HepG2 (cell line): ENCODE results near the gene GLRX2. TPM values are rescaled to one million over a fixed set of nuclear protein-coding genes. Genes with fewer than 3 reads are reported as not detected.

ENCODE experiments used
- ATRX ChIP-seq: sonication (generic); formaldehyde crosslinking; IDR thresholded peaks from 2 replicates; pipeline ENCODE4 v1.4.0; 2020; ENCODE audit warnings: missing genetic modification reagents, borderline replicate concordance
- ELF3 ChIP-seq: IDR thresholded peaks from 2 replicates; pipeline ENCODE4 v1.6.1; 2016; ENCODE audit warnings: missing genetic modification reagents, missing compliant biosample characterization
- ELK4 ChIP-seq: sonication (generic); formaldehyde crosslinking; IDR thresholded peaks from 2 replicates; pipeline ENCODE4 v1.9.0; 2021; ENCODE audit warnings: missing genetic modification reagents, borderline replicate concordance
- HCFC1 ChIP-seq: fragments of 150-350 bp; IDR thresholded peaks from 2 replicates; pipeline ENCODE4 v1.6.1; 2014; ENCODE audit warnings: low read depth, low read length
- HNF4A ChIP-seq: sonication (generic); formaldehyde crosslinking; IDR thresholded peaks from 2 replicates; pipeline ENCODE4 v1.4.0; 2020; ENCODE audit warnings: missing genetic modification reagents
- IKZF1 ChIP-seq: fragments of 450-650 bp; IDR thresholded peaks from 2 replicates; pipeline ENCODE4 v1.7.1; 2016
- JUND ChIP-seq: sonication (generic); formaldehyde crosslinking; IDR thresholded peaks from 2 replicates; pipeline ENCODE4 v1.8.0; 2022; ENCODE audit warnings: mild to moderate bottlenecking, missing genetic modification reagents
- KAT8 ChIP-seq: IDR thresholded peaks from 2 replicates; pipeline ENCODE4 v1.6.1; 2016; ENCODE audit warnings: missing genetic modification reagents, missing compliant biosample characterization
- KLF16 ChIP-seq, 2 experiments: sonication (generic) in 1 of 2; formaldehyde crosslinking in 1 of 2; IDR thresholded peaks; 2 replicates each; pipeline versions ENCODE4 v1.6.1 to v1.8.0; 2016 to 2023; ENCODE audit warnings: missing genetic modification reagents in 2 of 2, missing compliant biosample characterization in 1 of 2
- PRPF4 ChIP-seq: fragments of 200-400 bp; formaldehyde crosslinking; IDR thresholded peaks from 2 replicates; pipeline ENCODE4 v1.6.1; 2016; ENCODE audit warnings: low read length, low read depth; ENCODE audit not compliant: poor library complexity, severe bottlenecking
- RAD21 ChIP-seq: fragments of 450-650 bp; formaldehyde crosslinking; IDR thresholded peaks from 2 replicates; pipeline ENCODE4 v1.5.0; 2020; ENCODE audit warnings: mild to moderate bottlenecking
- RBFOX2 ChIP-seq: fragments of 200-400 bp; formaldehyde crosslinking; IDR thresholded peaks from 2 replicates; pipeline ENCODE4 v1.6.1; 2017; ENCODE audit warnings: low read depth, mild to moderate bottlenecking, low read length
- RBM39 ChIP-seq: fragments of 200-400 bp; formaldehyde crosslinking; IDR thresholded peaks from one replicate; pipeline ENCODE4 v1.6.1; 2018; ENCODE audit warnings: antibody characterized with exemption, mild to moderate bottlenecking, low read depth, low read length; ENCODE audit not compliant: poor library complexity, severe bottlenecking
- REST ChIP-seq, 2 experiments: IDR thresholded peaks; 2 replicates each; pipeline ENCODE4 v1.6.1; 2011 to 2012; ENCODE audit warnings: low read length in 2 of 2, borderline replicate concordance in 1 of 2, low read depth in 1 of 2, mild to moderate bottlenecking in 1 of 2, moderate library complexity in 1 of 2
- SIN3A ChIP-seq: IDR thresholded peaks from 2 replicates; pipeline ENCODE4 v1.6.1; 2011; ENCODE audit warnings: low read depth, mild to moderate bottlenecking, control low read depth, low read length, borderline replicate concordance
- SUZ12 ChIP-seq: fragments of 150-350 bp; IDR thresholded peaks from 2 replicates; pipeline ENCODE4 v1.6.1; 2014; ENCODE audit warnings: low read depth, low read length
- YEATS4 ChIP-seq: sonication (generic); formaldehyde crosslinking; IDR thresholded peaks from 2 replicates; pipeline ENCODE4 v1.4.0; 2020; ENCODE audit warnings: missing genetic modification reagents, borderline replicate concordance
- ZBTB7A ChIP-seq: sonication (generic); formaldehyde crosslinking; IDR thresholded peaks from 2 replicates; pipeline ENCODE4 v1.8.0; 2022; ENCODE audit warnings: mild to moderate bottlenecking, missing genetic modification reagents
- ZMYM4 ChIP-seq: sonication (generic); formaldehyde crosslinking; IDR thresholded peaks from 2 replicates; pipeline ENCODE4 v1.8.1; 2023; ENCODE audit warnings: mild to moderate bottlenecking, missing genetic modification reagents
- ZNF143 ChIP-seq: sonication (generic); formaldehyde crosslinking; IDR thresholded peaks from 2 replicates; pipeline ENCODE4 v1.4.0; 2020; ENCODE audit warnings: missing genetic modification reagents
- ZNF713 ChIP-seq: sonication (generic); formaldehyde crosslinking; IDR thresholded peaks from 2 replicates; pipeline ENCODE4 v1.4.0; 2020; ENCODE audit warnings: mild to moderate bottlenecking, missing genetic modification reagents
- ZNF772 ChIP-seq: sonication (generic); formaldehyde crosslinking; IDR thresholded peaks from 2 replicates; pipeline ENCODE4 v1.5.0; 2020; ENCODE audit warnings: mild to moderate bottlenecking, missing genetic modification reagents
- ZSCAN21 ChIP-seq: sonication (generic); formaldehyde crosslinking; IDR thresholded peaks from 2 replicates; pipeline ENCODE4 v1.8.0; 2022; ENCODE audit warnings: mild to moderate bottlenecking, missing genetic modification reagents, moderate library complexity, borderline replicate concordance
- ZSCAN5A ChIP-seq: sonication (generic); formaldehyde crosslinking; IDR thresholded peaks from 2 replicates; pipeline ENCODE4 v1.8.0; 2022; ENCODE audit warnings: mild to moderate bottlenecking, missing genetic modification reagents, borderline replicate concordance
- polyA plus RNA-seq, 8 experiments: library from polyadenylated mRNA; depleted of rRNA in 3 of 8; stranded (reverse) in 7 of 8; unstranded in 1 of 8; fragments of >200 nt; fragmentation: Illumina TruSeq in 4 of 8; extraction: Trizol in 4 of 8; gene quantifications; 2 replicates each; pipeline versions ENCODE4 v1.2.1 to v1.2.3, GENCODE V29; 2011 to 2016; ENCODE audit warnings: low read depth in 4 of 8, missing spikeins in 1 of 8, mixed read lengths in 1 of 8; ENCODE audit not compliant: insufficient read depth in 1 of 8
- total RNA-seq, 5 experiments: library from RNA; depleted of rRNA; stranded (reverse); fragments of >200 nt; fragmentation: Illumina TruSeq; extraction: Trizol; gene quantifications; 2 replicates each; pipeline ENCODE4 v1.2.3, GENCODE V29; 2016; ENCODE audit warnings: low read depth in 1 of 5

GLRX2 gene
- total and polyA plus RNA-seq, 2 of the 13 experiments (the other 11 are each of a cell fraction or from before 2014, with no cell fraction given) = 11.9 to 39.0 TPM

- TF ChIP-seq KLF16 (CRISPR knock-in tag; IDR thresholded peaks at IDR 0.05) (peak in 1 of 2 experiments; percentile 58; a peak in 2 of 4 replicates), RBFOX2 (peak; percentile 86), HCFC1 (no peak), RAD21 (CRISPR knock-in tag) (peak; percentile 69), HNF4A (no peak), ZNF713 (CRISPR knock-in tag) (no peak), PRPF4 (no peak), ZMYM4 (CRISPR knock-in tag) (peak; percentile 23; the same call in 1 of the 2 replicates), ELK4 (CRISPR knock-in tag) (no peak), SIN3A (peak; percentile 80; the same call in 1 of the 2 replicates), ZNF143 (0 out of 2 replicates have a peak, but pooled peaks have one; percentile 22), SUZ12 (no peak), IKZF1 (no peak), ELF3 (peak; percentile 57; the same call in 1 of the 2 replicates), YEATS4 (peak; percentile 74; the same call in 1 of the 2 replicates), REST (IDR thresholded peaks at IDR 0.05; ENCODE audit: borderline replicate concordance in 1 of 2, low read depth in 1 of 2, low read length in 2 of 2) (peak in 1 of 2 experiments; percentile 19; a peak in 1 of 4 replicates), KAT8 (CRISPR knock-in tag) (peak; percentile 59), ZNF772 (CRISPR knock-in tag) (no peak), JUND (no peak), ATRX (CRISPR knock-in tag) (no peak), ZSCAN5A (no peak), ZBTB7A (CRISPR knock-in tag) (no peak), RBM39 (peak; percentile 41), ZSCAN21 (CRISPR knock-in tag) (no peak)
Observed at GRCh38 chr1:193104907-193105820, at the start of gene GLRX2 (continued).
